BJ (cell line): ENCODE results near the gene MAGOH. TPM values are rescaled to one million over a fixed set of nuclear protein-coding genes. Genes with fewer than 3 reads are reported as not detected.

Experiments
- CTCF ChIA-PET: fragments of 350-600 bp; formaldehyde crosslinking; extraction: SDS; loops from one replicate; lab custom pipeline; 2021; ENCODE audit warnings: antibody characterized with exemption, inconsistent platforms; lab: Yijun Ruan, JAX
- POLR2A ChIA-PET: fragments of 300-600 bp; sonication (Branson Sonifier 250); formaldehyde crosslinking; extraction: SDS; loops from one replicate; lab custom pipeline; 2021; ENCODE audit warnings: antibody characterized with exemption; lab: Charles Lee
- DNase-seq: peaks from one replicate; pipeline ENCODE4 v3.0.0-alpha.2; 2011; ENCODE audit warnings: low read depth
- H3K27me3 ChIP-seq: 2 replicates; pipeline ENCODE4 v1.6.0; 2011; ENCODE audit warnings: low read length; ENCODE audit not compliant: control insufficient read depth, insufficient read depth
- H3K36me3 ChIP-seq: 2 replicates; pipeline ENCODE4 v1.5.1; 2011; ENCODE audit warnings: low read length; ENCODE audit not compliant: control insufficient read depth, insufficient read depth
- H3K4me3 ChIP-seq: 2 replicates; pipeline ENCODE4 v1.5.1; 2011; ENCODE audit warnings: low read depth, mild to moderate bottlenecking, control low read depth, low read length
- CTCF ChIP-seq: IDR thresholded peaks from 2 replicates; pipeline ENCODE4 v1.5.1; 2011; ENCODE audit warnings: low read depth, mild to moderate bottlenecking, control low read depth, inconsistent platforms, low read length, moderate library complexity; ENCODE audit not compliant: insufficient read depth
- polyA plus RNA-seq: library from polyadenylated mRNA; depleted of rRNA; stranded (reverse); fragments of >200 nt; gene quantifications from 2 replicates; pipeline ENCODE4 v1.2.3, GENCODE V29; 2011

Gene MAGOH
- polyA plus RNA-seq, 1 experiment = 3.9 TPM

- POLR2A ChIA-PET = interaction anchor here (0.5 kb wide), 1 partner anchor 114 kb away, joined by 3 read pairs; no protein-coding TSS in a partner anchor
- DNase-seq = no peak
- peak; percentile 82 for TF ChIP-seq CTCF
- no peaks in the 10 kb centered on the region for H3K27me3 ChIP-seq
- H3K36me3 ChIP-seq = peaks cover 2% of the 10 kb centered on the region
- no peak overlapping the region for H3K4me3 ChIP-seq
- CTCF ChIA-PET = interaction anchor here (0.5 to 4.1 kb wide), 38 partner anchors 9 to 476 kb away, joined by 3 to 110 read pairs (median 5); no protein-coding TSS in a partner anchor
Measured at GRCh38 chr1:53278298-53278725, 40.0 kb upstream of the MAGOH start.

- DNase-seq = no peak
- TF ChIP-seq CTCF = no peak
- CTCF ChIA-PET = interaction anchor here (0.8 to 4.1 kb wide), 17 partner anchors 9 to 217 kb away, joined by 3 to 110 read pairs (median 7); no protein-coding TSS in a partner anchor
- Histone ChIP-seq H3K36me3 (peaks cover 2% of the 10 kb centered on the region; the same call in 1 of the 2 replicates), H3K27me3 (no peaks in the 10 kb centered on the region), H3K4me3 (no peak overlapping the region)
- POLR2A ChIA-PET = interaction anchor here (0.6 kb wide), 1 partner anchor 38 kb away, joined by 3 read pairs; no protein-coding TSS in a partner anchor
Measured at GRCh38 chr1:53277326-53277725, 39.0 kb upstream of the MAGOH start.

- DNase-seq = no peak
- H3K36me3 ChIP-seq = peaks cover 2% of the 10 kb centered on the region; the same call in 1 of the 2 replicates
- no peak for TF ChIP-seq CTCF
- ChIA-PET CTCF (interaction anchor here (0.7 to 4.1 kb wide), 12 partner anchors 9 to 209 kb away, joined by 3 to 110 read pairs (median 6); no protein-coding TSS in a partner anchor), POLR2A (interaction anchor here (0.6 kb wide), 1 partner anchor 39 kb away, joined by 3 read pairs; no protein-coding TSS in a partner anchor)
- H3K4me3 ChIP-seq = no peak overlapping the region
- H3K27me3 ChIP-seq = no peaks in the 10 kb centered on the region
Measured at GRCh38 chr1:53276902-53277281, 38.6 kb upstream of the MAGOH start.

- H3K27me3 ChIP-seq = no peaks in the 10 kb centered on the region
- ChIA-PET POLR2A (no interaction called here), CTCF (interaction anchor here (0.7 to 3.8 kb wide), 6 partner anchors 9 to 210 kb away, joined by 3 to 23 read pairs (median 4); no protein-coding TSS in a partner anchor)
- H3K4me3 ChIP-seq = no peak overlapping the region
- peaks cover 2% of the 10 kb centered on the region; the same call in 1 of the 2 replicates for H3K36me3 ChIP-seq
- TF ChIP-seq CTCF = no peak
- DNase-seq = no peak
Measured at GRCh38 chr1:53276153-53276901, 38.0 kb upstream of the MAGOH start.

GRCh38 chr1:53275566-53275965 is 37.2 kb upstream of the MAGOH start:
- peaks cover 2% of the 10 kb centered on the region; the same call in 1 of the 2 replicates for H3K36me3 ChIP-seq
- no peaks in the 10 kb centered on the region for H3K27me3 ChIP-seq
- no peak for DNase-seq
- CTCF ChIA-PET = interaction anchor here (0.9 to 3.8 kb wide), 4 partner anchors 9 to 117 kb away, joined by 3 to 23 read pairs (median 4); no protein-coding TSS in a partner anchor
- H3K4me3 ChIP-seq = no peak overlapping the region
- no peak for TF ChIP-seq CTCF
- POLR2A ChIA-PET = no interaction called here
